ENCODE measurements around the gene GRID1. TPM values are rescaled to one million over a fixed set of nuclear protein-coding genes. Genes with fewer than 3 reads are reported as not detected.
"Not testable (repeated sequence)": the region's sequence is repeated elsewhere in the genome, so short reads cannot be mapped to it uniquely, and the experiment has no call there.

GRID1 gene
- total RNA-seq, 1 donor, result not detected

DNA sequence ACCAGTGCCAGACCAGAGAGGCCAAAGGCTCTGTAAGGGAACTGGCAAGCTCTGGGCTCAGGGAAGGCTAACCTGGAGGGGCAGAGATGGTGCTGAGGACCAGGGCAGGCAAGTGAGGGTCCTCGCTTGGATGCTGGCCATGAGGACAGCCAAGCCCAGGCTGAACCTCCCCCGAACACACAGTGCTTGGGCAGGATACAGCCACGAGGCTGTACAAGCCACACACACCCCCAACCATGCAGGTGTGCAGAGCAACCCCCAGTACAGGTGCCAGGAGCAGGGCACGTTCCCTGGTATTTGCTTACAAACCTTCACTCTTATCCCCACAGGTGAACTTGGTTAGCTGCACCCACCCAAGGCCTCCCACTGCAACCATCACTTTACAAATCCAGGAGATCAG lies 185.7 kb downstream of the GRID1 start:
- Histone ChIP-seq H3K27me3 (ENCODE audit: insufficient read depth, low read length) (no peaks in the 10 kb centered on the region), H3K4me1 (ENCODE audit: insufficient read depth, low read length) (no peaks in the 10 kb centered on the region), H3K4me3 (ENCODE audit: low read length) (no peak overlapping the region), H3K9me3 (ENCODE audit: low read depth, low read length) (no peaks in the 10 kb centered on the region)

GRCh38 chr10:86179961-86180360 lies 186.6 kb downstream of the GRID1 start:
- Histone ChIP-seq H3K4me3 (ENCODE audit: low read length) (no peak overlapping the region), H3K27me3 (ENCODE audit: insufficient read depth, low read length) (no peaks in the 10 kb centered on the region), H3K9me3 (ENCODE audit: low read depth, low read length) (no peaks in the 10 kb centered on the region), H3K4me1 (ENCODE audit: insufficient read depth, low read length) (no peaks in the 10 kb centered on the region)

- Histone ChIP-seq H3K4me1 (ENCODE audit: insufficient read depth, low read length) (no peaks in the 10 kb centered on the region), H3K9me3 (ENCODE audit: low read depth, low read length) (no peaks in the 10 kb centered on the region)
Observed at GRCh38 chr10:86179153-86179524, 187.5 kb downstream of the GRID1 start.

GRCh38 chr10:86178401-86179152 lies 188.0 kb downstream of the GRID1 start:
- no peaks in the 10 kb centered on the region for H3K9me3 ChIP-seq (ENCODE audit: low read depth, low read length)

More at GRCh38 chr10:86179153-86179524, 187.5 kb downstream of the GRID1 start:
- Histone ChIP-seq H3K27me3 (ENCODE audit: insufficient read depth, low read length) (no peaks in the 10 kb centered on the region), H3K4me3 (ENCODE audit: low read length) (no peak overlapping the region)

DNA sequence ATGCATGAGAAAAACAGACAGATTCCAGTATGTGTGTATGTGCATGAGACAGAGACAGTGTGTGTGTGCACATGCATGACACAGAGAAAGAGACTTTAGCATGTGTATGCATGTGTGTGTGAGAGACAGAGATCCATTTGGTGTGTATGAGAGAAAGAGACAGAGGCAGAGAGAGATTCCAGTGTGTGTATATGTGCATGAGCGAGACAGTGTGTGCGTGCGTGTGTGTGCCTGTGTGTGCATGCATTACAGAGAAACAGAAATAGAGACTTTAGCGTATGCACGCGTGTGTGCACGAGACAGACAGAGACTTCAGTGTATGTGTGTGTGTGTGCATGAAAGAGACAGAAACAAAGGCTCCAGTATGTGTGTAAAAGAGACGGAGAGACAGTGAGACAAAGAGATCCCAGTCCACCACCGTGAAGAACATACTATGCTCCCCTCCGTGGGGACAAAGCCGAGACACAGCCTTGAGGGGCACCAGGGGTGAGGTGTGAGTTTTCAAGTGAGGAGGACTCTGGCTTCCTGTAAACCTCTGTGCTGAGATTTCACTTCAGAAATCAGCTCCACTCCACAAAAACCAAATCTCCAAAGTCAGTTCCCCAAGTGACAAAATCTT lies 188.9 kb downstream of the GRID1 start:
- no peak overlapping the region for H3K4me3 ChIP-seq (ENCODE audit: low read length)
- no peaks in the 10 kb centered on the region for H3K9me3 ChIP-seq (ENCODE audit: low read depth, low read length)
- H3K27me3 ChIP-seq (ENCODE audit: insufficient read depth, low read length), result no peaks in the 10 kb centered on the region
- no peaks in the 10 kb centered on the region for H3K4me1 ChIP-seq (ENCODE audit: insufficient read depth, low read length)

More at GRCh38 chr10:86178401-86179152, 188.0 kb downstream of the GRID1 start:
- no peak overlapping the region for H3K4me3 ChIP-seq (ENCODE audit: low read length)
- no peaks in the 10 kb centered on the region for H3K27me3 ChIP-seq (ENCODE audit: insufficient read depth, low read length)
- H3K4me1 ChIP-seq (ENCODE audit: insufficient read depth, low read length), result no peaks in the 10 kb centered on the region

DNA sequence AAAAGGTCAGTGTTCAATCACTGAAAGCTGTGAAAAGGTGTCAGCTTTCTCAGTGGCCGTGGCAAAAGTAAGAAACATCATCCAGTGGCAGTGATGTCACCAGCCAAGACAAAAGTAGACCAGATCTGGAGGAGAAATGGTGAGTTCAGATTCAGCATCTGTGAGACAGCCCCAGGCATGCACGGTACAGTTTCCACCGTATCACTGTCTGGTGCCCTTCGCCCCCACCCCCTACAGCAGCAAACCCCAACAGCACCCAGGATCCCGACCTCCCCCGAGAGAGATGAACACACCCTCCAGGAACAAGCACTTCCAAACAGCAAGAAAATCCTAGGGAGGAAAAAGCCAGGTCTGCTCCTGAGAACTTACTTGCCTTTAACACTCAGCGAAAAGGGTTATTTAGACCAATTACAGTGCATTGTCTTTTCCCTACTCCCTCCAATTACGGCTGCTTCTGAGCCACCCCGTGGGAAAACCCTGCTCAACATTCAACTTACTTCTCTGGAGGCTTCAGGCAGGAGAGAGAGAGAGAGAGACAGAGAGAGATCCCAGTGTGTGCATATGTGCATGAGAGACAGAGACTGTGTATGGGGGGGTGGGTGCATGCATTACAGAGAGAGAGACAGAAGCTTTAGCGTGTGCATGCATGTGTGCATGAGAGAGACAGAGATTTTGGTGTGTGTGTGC lies 189.6 kb downstream of the GRID1 start:
- no peaks in the 10 kb centered on the region for H3K9me3 ChIP-seq (ENCODE audit: low read depth, low read length)
- no peaks in the 10 kb centered on the region for H3K27me3 ChIP-seq (ENCODE audit: insufficient read depth, low read length)
- no peaks in the 10 kb centered on the region for H3K4me1 ChIP-seq (ENCODE audit: insufficient read depth, low read length)
- no peak overlapping the region for H3K4me3 ChIP-seq (ENCODE audit: low read length)

- H3K4me3 ChIP-seq (ENCODE audit: low read length); H3K27me3 ChIP-seq (ENCODE audit: insufficient read depth, low read length); H3K4me1 ChIP-seq (ENCODE audit: insufficient read depth, low read length); H3K9me3 ChIP-seq (ENCODE audit: low read depth, low read length): not testable (repeated sequence)
Observed at GRCh38 chr10:86175476-86175875, 191.1 kb downstream of the GRID1 start.

DNA sequence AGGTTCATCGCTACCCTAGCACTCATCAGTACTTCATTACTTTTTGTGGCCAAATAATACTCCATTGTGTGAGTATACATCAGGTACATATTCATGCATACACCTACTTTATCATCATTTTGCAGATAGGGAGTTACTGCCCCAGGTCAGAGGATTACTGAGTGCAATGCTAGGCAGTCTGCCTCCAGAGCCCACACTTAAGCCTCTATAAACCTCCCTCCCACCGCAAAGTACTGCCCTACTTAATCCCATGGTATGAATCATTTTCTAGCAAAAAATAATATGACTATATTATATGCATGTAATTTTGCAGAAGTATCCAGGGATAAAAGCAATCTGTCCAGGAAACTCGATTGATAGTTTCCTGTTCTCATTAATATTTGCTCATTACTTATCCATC lies 194.3 kb downstream of the GRID1 start:
- H3K4me1 ChIP-seq (ENCODE audit: insufficient read depth, low read length), result no peaks in the 10 kb centered on the region
- no peaks in the 10 kb centered on the region for H3K9me3 ChIP-seq (ENCODE audit: low read depth, low read length)
- H3K27me3 ChIP-seq (ENCODE audit: insufficient read depth, low read length), result no peaks in the 10 kb centered on the region
- H3K4me3 ChIP-seq (ENCODE audit: low read length), result no peak overlapping the region

GRCh38 chr10:86170255-86171108 lies 196.1 kb downstream of the GRID1 start:
- no peaks in the 10 kb centered on the region for H3K4me1 ChIP-seq (ENCODE audit: insufficient read depth, low read length)
- no peaks in the 10 kb centered on the region for H3K9me3 ChIP-seq (ENCODE audit: low read depth, low read length)
- H3K4me3 ChIP-seq (ENCODE audit: low read length), result no peak overlapping the region
- H3K27me3 ChIP-seq (ENCODE audit: insufficient read depth, low read length), result no peaks in the 10 kb centered on the region

- H3K9me3 ChIP-seq (ENCODE audit: low read depth, low read length), result no peaks in the 10 kb centered on the region
- no peaks in the 10 kb centered on the region for H3K4me1 ChIP-seq (ENCODE audit: insufficient read depth, low read length)
- no peak overlapping the region for H3K4me3 ChIP-seq (ENCODE audit: low read length)
- no peaks in the 10 kb centered on the region for H3K27me3 ChIP-seq (ENCODE audit: insufficient read depth, low read length)
Observed at GRCh38 chr10:86169506-86170254, 196.9 kb downstream of the GRID1 start.

DNA sequence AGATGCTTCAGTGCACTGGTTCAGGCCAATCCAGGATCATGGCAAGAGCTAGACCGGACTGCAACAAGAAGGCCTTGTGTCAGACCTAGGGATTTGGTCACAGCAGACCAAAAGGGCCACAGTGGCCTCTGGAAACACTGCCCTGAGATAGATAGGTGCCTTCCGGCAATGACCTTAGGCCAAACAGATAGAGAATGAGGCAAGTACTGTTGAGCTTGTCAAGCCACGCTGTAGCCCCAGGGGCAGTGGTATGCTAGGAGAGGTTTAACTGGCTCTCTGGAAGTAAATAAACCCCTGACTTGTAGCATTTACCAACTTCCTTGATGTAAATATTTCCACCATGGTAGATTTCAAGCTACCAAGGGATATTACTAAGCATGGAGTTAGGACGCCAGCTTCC lies 197.5 kb downstream of the GRID1 start:
- no peaks in the 10 kb centered on the region for H3K9me3 ChIP-seq (ENCODE audit: low read depth, low read length)
- H3K27me3 ChIP-seq (ENCODE audit: insufficient read depth, low read length), result no peaks in the 10 kb centered on the region
- H3K4me3 ChIP-seq (ENCODE audit: low read length), result no peak overlapping the region
- no peaks in the 10 kb centered on the region for H3K4me1 ChIP-seq (ENCODE audit: insufficient read depth, low read length)

- no peaks in the 10 kb centered on the region for H3K4me1 ChIP-seq (ENCODE audit: insufficient read depth, low read length)
- no peak overlapping the region for H3K4me3 ChIP-seq (ENCODE audit: low read length)
- H3K27me3 ChIP-seq (ENCODE audit: insufficient read depth, low read length), result no peaks in the 10 kb centered on the region
- H3K9me3 ChIP-seq (ENCODE audit: low read depth, low read length), result no peaks in the 10 kb centered on the region
Observed at GRCh38 chr10:86168256-86168655, 198.3 kb downstream of the GRID1 start.

DNA sequence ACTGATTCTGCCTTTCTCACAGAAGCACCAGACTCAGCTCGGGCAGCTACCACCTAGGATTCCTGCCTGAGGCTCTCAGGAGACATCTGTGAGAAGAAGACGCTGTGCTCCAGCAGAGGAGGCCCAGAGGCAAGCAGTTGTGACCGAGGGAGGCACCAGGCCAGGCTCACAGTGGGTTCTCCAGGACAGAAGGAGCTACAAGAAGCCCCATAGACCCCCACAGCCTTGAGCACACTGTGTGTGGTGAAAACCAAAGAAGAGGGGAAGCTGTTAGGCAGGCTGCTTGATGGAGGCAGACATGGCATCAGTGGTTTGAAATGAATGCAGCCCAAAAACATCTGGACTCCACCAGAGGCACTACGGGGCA lies 198.8 kb downstream of the GRID1 start:
- H3K4me1 ChIP-seq (ENCODE audit: insufficient read depth, low read length), result no peaks in the 10 kb centered on the region
- no peaks in the 10 kb centered on the region for H3K27me3 ChIP-seq (ENCODE audit: insufficient read depth, low read length)
- no peak overlapping the region for H3K4me3 ChIP-seq (ENCODE audit: low read length)
- no peaks in the 10 kb centered on the region for H3K9me3 ChIP-seq (ENCODE audit: low read depth, low read length)

DNA sequence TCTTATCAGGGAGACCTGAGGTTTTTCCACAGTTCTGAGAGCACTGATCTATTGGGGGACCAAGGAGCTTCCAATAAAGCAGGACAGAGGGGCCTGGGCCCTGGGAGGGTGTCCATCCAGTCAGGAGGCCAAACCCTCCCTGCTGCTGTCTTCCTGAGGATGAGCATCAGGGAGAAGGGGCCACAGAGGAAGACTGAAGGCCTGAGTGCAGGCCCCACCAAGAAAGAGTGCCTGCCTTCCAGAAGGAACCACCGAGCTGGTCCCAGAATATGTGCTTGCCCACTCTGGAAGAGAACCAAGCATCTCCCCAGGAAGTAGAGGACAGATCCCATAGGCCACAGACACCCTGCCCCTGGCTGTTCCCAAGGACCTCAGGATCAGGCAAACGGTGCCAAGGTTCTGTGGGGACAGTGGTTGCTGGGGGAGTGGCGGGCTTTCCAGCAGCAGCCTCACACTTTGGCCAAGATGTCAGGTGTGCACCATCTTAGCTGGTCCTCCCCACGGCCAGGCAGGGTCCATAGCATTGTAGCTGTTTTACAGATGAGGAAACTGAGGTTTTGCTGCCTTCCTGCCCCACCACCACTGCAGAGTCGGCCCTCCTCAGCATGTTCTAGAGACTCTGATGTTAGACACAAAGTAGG lies 199.4 kb downstream of the GRID1 start:
- Histone ChIP-seq H3K4me1 (ENCODE audit: insufficient read depth, low read length) (no peaks in the 10 kb centered on the region), H3K9me3 (ENCODE audit: low read depth, low read length) (no peaks in the 10 kb centered on the region), H3K4me3 (ENCODE audit: low read length) (no peak overlapping the region), H3K27me3 (ENCODE audit: insufficient read depth, low read length) (no peaks in the 10 kb centered on the region)
